Measurements from ENCODE around the gene MCM6. TPM values are rescaled to one million over a fixed set of nuclear protein-coding genes. Genes with fewer than 3 reads are reported as not detected.
"Not testable (repeated sequence)": the region's sequence is repeated elsewhere in the genome, so short reads cannot be mapped to it uniquely, and the experiment has no call there.

The MCM6 gene
- total and polyA plus RNA-seq, 2 donors from 2014 or later: 10.1 to 11.9 TPM

- intact Hi-C loops (cut with DNase I): no loop called here
- no peak for TF ChIP-seq CTCF (IDR thresholded peaks at IDR 0.05; ENCODE audit: borderline replicate concordance, extremely low read depth, insufficient read depth)
Observed at GRCh38 chr2:135890149-135890548, 13.9 kb upstream of the MCM6 start.

GRCh38 chr2:135888587-135888986, 12.3 kb upstream of the MCM6 start:
- H3K27ac ChIP-seq (ENCODE audit: low read depth in 2 of 2, low read length in 2 of 2); DNase-seq; H3K36me3 ChIP-seq (ENCODE audit: control insufficient read depth in 2 of 3, insufficient read depth in 3 of 3, low read length in 3 of 3); H3K4me3 ChIP-seq (ENCODE audit: low read length in 3 of 3); FAIRE-seq; H3K9ac ChIP-seq (ENCODE audit: low read length in 3 of 3); H3K9me3 ChIP-seq (ENCODE audit: control insufficient read depth in 2 of 3, insufficient read depth in 1 of 3, low read length in 3 of 3); H3K27me3 ChIP-seq (ENCODE audit: control insufficient read depth, insufficient read depth, low read length); H3K4me1 ChIP-seq (ENCODE audit: control insufficient read depth in 2 of 3, insufficient read depth in 2 of 3, low read depth in 1 of 3, low read length in 3 of 3); intact Hi-C loops (cut with DNase I): not testable (repeated sequence)

More at GRCh38 chr2:135890149-135890548, 13.9 kb upstream of the MCM6 start:
- H3K27ac ChIP-seq (ENCODE audit: low read depth in 2 of 2, low read length in 2 of 2): no peak overlapping the region
- H3K4me1 ChIP-seq (ENCODE audit: control insufficient read depth in 2 of 3, insufficient read depth in 2 of 3, low read depth in 1 of 3, low read length in 3 of 3): no peaks in the 10 kb centered on the region
- H3K27me3 ChIP-seq (ENCODE audit: control insufficient read depth, insufficient read depth, low read length): no peaks in the 10 kb centered on the region
- H3K36me3 ChIP-seq (ENCODE audit: control insufficient read depth in 2 of 3, insufficient read depth in 3 of 3, low read length in 3 of 3): no peaks in the 10 kb centered on the region
- no peak overlapping the region for H3K9ac ChIP-seq (ENCODE audit: low read length in 3 of 3)
- FAIRE-seq: no peak
- no peak overlapping the region for H3K4me3 ChIP-seq (ENCODE audit: low read length in 3 of 3)
- H3K9me3 ChIP-seq (ENCODE audit: control insufficient read depth in 2 of 3, insufficient read depth in 1 of 3, low read length in 3 of 3): no peaks in the 10 kb centered on the region
- DNase-seq: no peak

GRCh38 chr2:135885709-135886108, 9.5 kb upstream of the MCM6 start:
- H3K27ac ChIP-seq (ENCODE audit: low read depth in 2 of 2, low read length in 2 of 2): no peak overlapping the region
- no peaks in the 10 kb centered on the region for H3K4me1 ChIP-seq (ENCODE audit: control insufficient read depth in 2 of 3, insufficient read depth in 2 of 3, low read depth in 1 of 3, low read length in 3 of 3)
- H3K27me3 ChIP-seq (ENCODE audit: control insufficient read depth, insufficient read depth, low read length): no peaks in the 10 kb centered on the region
- no peaks in the 10 kb centered on the region for H3K9me3 ChIP-seq (ENCODE audit: control insufficient read depth in 2 of 3, insufficient read depth in 1 of 3, low read length in 3 of 3)
- FAIRE-seq (no peak), DNase-seq (no peak)
- intact Hi-C loops (cut with DNase I): no loop called here
- no peak overlapping the region for H3K4me3 ChIP-seq (ENCODE audit: low read length in 3 of 3)
- H3K9ac ChIP-seq (ENCODE audit: low read length in 3 of 3): no peak overlapping the region
- H3K36me3 ChIP-seq (ENCODE audit: control insufficient read depth in 2 of 3, insufficient read depth in 3 of 3, low read length in 3 of 3): no peaks in the 10 kb centered on the region
- no peak for TF ChIP-seq CTCF (IDR thresholded peaks at IDR 0.05; ENCODE audit: borderline replicate concordance, extremely low read depth, insufficient read depth)

GRCh38 chr2:135882415-135882814, 6.2 kb upstream of the MCM6 start:
- H3K4me3 ChIP-seq (ENCODE audit: low read length in 3 of 3): no peak overlapping the region
- intact Hi-C loops (cut with DNase I): no loop called here
- DNase-seq (no peak), FAIRE-seq (no peak)
- no peak for TF ChIP-seq CTCF (IDR thresholded peaks at IDR 0.05; ENCODE audit: borderline replicate concordance, extremely low read depth, insufficient read depth)
- no peaks in the 10 kb centered on the region for H3K27me3 ChIP-seq (ENCODE audit: control insufficient read depth, insufficient read depth, low read length)
- no peaks in the 10 kb centered on the region for H3K4me1 ChIP-seq (ENCODE audit: control insufficient read depth in 2 of 3, insufficient read depth in 2 of 3, low read depth in 1 of 3, low read length in 3 of 3)
- no peaks in the 10 kb centered on the region for H3K36me3 ChIP-seq (ENCODE audit: control insufficient read depth in 2 of 3, insufficient read depth in 3 of 3, low read length in 3 of 3)
- H3K9ac ChIP-seq (ENCODE audit: low read length in 3 of 3): no peak overlapping the region
- H3K9me3 ChIP-seq (ENCODE audit: control insufficient read depth in 2 of 3, insufficient read depth in 1 of 3, low read length in 3 of 3): no peaks in the 10 kb centered on the region
- no peak overlapping the region for H3K27ac ChIP-seq (ENCODE audit: low read depth in 2 of 2, low read length in 2 of 2)

GRCh38 chr2:135876770-135877169, 527 bp upstream of the MCM6 start:
- H3K27me3 ChIP-seq (ENCODE audit: control insufficient read depth, insufficient read depth, low read length); H3K4me1 ChIP-seq (ENCODE audit: control insufficient read depth in 2 of 3, insufficient read depth in 2 of 3, low read depth in 1 of 3, low read length in 3 of 3); H3K36me3 ChIP-seq (ENCODE audit: control insufficient read depth in 2 of 3, insufficient read depth in 3 of 3, low read length in 3 of 3); FAIRE-seq; intact Hi-C loops (cut with DNase I); DNase-seq; H3K9me3 ChIP-seq (ENCODE audit: control insufficient read depth in 2 of 3, insufficient read depth in 1 of 3, low read length in 3 of 3): not testable (repeated sequence)
- Histone ChIP-seq H3K4me3 (ENCODE audit: low read length in 3 of 3) (peak overlapping the region; percentile 51 to 69 (median 57)), H3K9ac (ENCODE audit: low read length in 3 of 3) (peak overlapping the region; percentile 23 to 60 (median 34)), H3K27ac (ENCODE audit: low read depth in 2 of 2, low read length in 2 of 2) (peak overlapping the region in 1 of 2 donors; percentile 37)
